Endothelial cell of hepatic sinusoid (primary cell): Measurements from ENCODE around the gene PITPNM1.

Experiments used
- in situ Hi-C: cut with HindIII; loops from 2 replicates; pipeline ENCODE4 v1.10.0; 2017; ENCODE audit warnings: low sequenced_read_pairs

The PITPNM1 gene

DNA sequence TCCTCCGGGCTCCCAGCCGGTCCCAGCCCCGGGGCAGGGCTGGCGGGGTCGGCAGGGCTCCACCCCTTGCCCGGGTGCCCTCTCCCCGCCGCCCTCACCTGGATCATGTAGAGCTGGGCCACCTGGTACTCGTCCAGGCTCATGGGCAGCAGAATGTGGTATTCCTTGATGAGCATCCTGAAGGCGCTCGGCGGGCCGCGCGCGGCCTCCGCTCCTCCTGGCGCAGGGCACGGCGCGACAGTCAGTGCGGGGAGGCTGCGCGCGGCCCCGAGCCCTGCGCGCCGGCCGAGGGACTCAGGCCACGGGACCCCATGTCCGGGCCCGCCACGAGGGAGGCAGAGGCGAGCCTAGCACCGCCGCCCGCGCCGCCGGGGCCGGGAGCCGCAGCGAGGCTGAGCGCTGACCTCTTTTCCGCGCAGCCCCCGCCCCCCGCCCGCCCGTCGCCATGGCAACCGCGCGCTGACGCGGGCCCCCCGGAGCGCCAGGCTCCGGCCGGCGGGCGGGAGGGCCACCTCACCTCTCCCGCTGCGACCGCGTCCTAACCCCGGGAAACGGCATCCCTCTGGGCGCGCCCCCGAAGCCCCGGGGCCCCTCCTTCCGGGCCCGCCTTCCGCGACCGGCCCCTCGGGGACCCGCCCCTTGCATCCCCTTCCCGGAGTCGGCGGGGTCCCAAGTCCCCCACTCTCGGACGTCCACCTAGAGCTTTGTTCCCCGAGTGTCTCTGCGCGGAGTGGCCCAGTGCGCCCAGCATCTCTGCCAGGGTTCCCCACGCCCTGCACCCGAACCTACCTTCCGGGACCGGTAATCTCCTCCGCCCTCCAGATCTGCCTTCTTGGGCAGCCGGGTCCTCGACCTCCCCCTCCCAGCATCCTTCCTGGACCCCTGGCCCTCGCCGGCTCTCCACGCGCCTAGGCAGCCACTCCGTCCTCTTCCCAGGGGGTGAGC, 886 bp downstream of the PITPNM1 start:
- in situ Hi-C loops: no loop called here

DNA sequence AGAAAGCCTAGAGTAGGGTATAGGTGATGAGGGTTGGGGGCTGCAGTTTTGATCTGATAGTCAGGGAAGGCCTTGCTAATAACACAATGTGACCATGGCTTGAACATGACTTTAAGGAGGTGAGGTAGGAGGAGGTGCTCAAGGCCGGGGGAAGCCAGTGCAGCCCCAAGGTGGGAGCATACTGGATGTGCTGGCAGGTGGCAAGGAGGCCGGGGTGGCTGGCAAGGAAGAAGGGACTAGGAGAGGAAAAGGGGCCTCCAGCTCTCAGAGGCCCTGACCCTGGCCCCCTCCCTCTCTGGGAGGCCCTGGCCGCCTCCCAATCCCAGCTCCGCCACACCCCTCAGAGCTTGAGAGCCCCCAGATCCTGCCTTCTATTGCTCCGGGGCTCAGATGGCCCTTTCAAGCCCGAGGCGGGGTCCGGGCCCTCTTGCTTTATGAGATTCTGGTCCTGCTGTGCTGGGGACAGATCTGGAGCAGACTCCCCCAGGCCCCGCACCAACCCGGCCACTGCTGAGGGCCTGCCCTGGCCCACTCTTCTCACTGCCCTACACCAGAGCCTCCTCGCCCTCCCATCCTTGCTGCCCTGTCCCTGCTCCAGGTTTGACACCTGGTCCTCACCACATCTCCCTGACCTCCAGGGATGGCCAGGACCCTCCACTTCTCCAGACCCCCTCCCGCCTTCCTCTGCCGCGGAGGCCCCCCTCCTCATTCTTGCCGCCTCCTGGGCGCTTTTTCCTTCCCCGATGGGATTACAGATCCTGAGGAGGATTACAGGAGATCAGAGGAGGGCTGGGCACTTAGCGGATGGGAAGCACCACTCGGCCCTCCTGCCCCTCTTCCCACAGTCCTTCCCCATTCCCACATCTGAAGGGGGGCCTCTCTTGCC, 1.8 kb downstream of the PITPNM1 start:
- in situ Hi-C loops: no loop called here

DNA sequence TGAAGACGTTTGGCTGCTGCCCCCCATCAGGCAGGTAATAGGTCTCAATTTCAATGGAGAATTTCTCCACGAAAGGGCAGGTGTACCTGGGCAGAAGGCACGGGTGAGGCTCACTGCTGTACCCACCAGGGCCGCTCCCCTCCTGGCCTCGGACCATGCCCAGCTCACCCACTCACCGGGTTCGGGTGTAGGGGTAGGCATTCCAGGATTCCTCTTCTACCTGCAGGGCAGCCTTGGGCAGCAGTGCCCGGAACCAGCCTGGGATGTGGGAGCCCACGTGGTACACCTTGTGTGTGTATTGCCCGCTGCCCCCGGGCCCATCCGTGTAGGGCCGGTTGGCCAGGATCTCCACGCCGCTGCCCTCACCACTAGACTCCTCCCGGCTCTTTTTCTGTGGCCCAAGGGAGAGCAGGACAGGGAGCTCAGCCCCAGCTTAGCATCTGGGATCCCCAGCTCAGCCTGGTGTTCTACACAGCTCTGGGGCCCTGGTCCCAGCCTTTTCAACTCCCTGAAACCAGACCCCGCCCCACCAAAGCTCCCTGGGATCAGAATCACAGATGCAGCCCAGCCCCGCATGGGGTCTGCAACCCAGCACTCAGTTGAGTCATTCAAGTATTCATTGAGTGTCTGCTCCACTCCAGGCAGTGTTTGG, 2.7 kb downstream of the PITPNM1 start:
- in situ Hi-C loops: no loop called here

DNA sequence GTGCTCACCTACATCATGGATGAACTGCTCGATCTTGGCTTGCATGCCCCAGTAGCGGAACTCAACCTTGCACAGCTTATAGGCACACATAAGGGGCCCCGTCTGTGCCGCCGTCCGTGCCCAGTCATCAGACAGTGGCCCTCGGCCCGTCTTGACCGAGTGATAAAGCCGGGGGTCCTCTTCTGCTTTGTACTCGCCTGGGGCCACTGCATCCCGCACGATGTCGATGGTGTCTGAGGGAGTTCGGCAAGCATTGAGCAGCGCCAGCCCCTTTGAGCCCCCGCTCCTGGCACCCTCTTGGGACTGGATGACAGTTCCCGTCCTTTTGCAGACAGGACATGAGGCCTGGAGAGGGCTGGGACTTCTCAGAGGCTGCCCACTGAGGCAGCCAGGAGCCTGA, 3.3 kb downstream of the PITPNM1 start:
- in situ Hi-C loops: no loop called here

DNA sequence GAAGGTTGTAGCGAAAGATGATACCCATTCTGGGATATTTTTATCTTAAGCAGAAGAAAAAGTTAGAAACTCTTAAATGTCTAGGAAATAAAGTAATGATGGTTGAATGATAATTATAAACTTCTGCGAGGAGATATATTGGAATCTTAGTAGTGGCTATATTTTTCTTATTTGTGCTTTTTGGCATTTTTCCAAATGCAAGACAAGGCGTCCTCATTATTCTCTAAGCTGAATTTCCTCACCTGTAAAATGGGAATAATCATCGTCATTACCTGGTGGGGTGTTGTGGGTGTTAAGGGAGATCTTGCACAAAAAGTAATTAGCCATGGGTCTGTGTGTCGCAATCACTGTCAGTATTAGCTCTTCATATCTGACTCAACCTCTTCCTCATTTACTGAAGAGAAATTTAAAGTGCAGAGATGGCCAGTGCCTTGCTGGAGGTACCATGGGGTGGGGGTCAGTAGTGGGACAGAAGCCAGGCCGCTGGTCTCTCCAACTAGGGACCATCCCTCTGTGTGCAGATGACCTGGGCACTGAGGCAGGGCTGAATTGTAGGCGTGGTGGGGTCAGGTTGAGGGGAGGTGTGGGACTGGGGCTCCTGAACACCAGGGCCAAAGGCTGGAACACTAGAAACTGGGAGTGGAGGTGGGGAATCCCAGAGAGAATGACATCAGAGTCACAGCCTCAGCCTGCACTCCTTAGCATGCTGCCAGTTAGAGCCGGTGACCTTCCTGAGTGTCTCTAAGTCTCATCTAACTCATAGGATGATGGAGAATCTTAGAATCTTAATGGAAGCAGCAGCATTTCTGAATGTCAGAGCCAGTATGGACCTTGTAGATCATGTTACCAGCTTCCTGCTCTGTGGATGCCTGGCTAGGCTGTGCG, 4.1 kb downstream of the PITPNM1 start:
- in situ Hi-C loops: no loop called here

DNA sequence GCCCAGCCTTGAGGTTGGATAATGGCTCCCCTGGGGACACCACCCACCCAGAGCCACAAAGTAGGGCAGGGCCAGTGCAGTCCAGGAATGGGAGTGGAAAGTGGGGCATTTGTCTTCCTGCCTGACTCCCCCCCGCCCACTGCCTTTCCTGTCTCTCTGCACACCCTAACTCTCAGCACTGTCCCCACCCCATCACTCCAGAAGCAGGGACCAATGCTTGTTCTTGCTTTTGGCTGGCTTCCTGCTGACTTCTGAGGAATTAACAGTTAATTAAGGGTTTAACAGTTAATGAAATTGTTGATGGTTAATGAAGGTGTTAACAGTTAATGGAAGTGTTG, 4.7 kb downstream of the PITPNM1 start:
- in situ Hi-C loops: no loop called here

DNA sequence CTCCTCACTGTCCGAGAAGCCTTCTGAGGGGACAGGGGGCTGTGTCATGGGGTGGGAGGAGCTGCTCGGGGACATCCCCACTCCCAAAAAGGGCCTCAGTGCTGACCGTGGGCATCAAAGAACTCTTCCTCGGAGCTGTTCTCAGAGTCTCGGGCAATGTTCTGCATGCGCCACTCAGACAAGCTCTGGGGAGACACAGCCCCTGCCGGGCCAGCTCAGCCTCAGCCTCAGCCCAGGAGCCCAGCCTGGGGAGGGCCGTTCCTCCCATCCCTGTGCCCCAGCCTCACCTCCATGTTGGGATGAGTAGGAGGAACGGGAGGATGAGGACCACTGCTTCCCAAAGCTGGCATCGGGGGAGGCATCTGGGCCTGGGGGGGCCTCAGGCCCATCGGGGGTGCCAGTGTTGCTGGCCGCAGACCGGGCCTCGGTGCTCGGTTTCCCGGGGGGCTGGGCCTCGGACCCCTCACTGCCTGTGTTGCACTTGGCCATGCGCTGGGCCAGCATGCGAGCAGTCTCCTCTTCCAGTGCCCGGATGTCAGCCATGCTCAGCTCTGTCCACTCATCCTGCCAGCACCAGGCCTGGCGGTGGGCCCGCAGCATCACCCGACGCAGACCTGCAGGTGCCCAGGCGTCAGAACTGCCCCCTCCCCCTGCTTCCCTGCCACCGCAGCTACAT, 5.2 kb downstream of the PITPNM1 start:
- in situ Hi-C loops: no loop called here

DNA sequence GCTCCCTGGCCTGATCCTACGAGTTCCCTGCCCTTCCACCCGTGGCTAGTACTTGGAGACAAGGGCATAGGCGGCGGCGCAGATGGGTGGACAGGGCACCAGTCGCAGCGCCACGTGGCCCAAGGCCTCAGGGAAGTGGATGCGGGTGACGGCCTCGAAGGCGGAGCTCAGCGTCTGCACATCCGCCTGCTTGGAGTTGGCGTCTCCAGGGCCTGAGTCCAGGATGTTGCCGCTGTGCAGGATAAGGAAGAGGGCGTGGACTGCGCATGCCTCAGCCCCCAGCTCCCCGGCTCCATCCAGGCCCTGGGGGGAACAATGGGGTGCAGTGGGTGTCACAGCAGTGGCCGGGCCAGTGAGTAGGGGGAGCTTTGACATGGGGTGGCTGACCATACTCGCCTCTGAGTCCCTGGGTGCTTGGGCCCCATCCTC, 6.6 kb downstream of the PITPNM1 start:
- in situ Hi-C loops: no loop called here

DNA sequence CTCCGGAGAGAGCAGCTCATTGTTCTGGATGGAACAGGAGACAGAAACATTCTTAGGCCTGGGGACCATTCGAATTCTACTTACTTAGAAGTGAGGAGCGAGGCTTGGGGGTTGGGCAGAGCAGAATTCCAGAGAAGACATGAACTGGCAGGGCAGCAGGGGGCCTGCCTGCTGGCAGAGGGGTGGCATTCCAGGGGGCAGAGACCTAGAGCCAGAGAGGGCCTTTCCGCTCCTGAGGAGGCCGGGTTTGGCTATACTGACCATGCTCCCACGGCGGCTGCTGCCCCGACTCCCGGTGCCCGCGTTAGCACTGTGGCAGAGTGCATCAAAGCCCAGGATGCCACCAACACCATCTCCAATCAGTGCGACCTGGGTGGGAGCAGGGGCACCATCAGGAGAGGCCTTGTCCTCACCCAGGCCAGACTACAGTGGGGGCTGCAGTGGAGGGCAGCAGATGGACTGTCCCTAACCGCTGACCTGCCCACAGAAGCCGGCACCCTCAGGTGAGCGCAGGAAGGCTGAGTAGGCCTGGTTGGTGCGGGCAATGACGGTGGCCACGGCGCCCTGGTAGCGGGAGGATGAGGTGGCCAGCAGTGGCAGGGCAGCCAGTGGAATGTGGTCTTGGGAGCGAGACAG, 7.4 kb downstream of the PITPNM1 start:
- in situ Hi-C loops: no loop called here

DNA sequence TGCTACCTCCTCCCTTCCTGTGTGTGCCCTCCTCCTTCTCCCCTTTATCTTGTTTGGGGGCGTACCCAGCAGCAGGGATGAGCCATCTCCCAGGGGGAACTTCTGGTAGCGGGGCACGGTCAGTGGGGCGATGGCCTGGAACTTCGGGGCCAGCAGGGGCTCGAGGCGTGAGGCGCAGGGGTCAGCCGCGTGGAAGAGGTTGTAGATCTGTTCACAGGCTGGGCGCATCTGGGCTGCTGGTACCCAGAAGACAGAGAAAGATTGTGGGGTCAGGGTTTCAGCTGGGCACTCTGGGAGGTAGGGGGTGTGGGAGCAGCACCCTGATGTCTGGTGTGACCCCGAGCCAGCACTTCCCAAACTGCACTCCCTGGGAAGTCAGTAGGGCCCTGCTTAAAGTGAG, 9.1 kb downstream of the PITPNM1 start:
- in situ Hi-C loops: no loop called here

DNA sequence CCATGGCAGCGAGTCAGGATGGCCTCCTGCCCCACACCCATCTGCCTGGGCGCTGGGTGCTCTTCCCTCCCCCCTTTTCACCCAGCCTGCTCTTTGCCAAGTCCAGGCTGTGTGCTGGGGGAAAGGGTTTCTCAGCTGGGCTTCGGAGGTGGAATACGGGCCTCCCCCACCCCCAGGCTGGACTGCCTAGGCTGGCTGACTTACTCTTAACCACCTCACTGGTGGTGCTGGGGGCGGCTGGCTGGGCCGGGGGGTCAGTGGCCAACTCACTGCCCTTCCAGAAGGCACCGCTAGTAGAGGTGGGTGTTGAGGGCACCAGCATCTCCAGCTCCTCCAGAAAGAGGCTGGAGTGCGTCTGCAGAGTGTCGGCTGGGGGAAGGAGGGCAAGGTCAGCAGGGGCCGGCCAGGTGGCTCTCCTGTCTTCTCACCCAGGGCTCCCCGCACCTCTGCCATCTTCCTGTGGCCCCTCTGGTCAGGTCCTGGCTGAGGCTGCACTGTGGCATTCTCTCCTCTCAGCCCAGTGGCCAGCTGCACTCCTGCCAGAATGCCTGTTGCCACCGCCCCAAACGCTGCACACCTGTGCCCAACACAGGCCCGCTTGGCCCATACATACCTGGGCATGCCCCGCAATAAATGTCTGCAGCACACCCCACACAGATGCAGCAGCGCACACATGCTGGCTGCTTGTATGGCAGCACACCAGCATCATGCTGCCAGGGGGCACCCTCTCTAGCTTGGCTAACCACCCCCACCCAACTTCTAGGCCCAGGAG, 9.7 kb downstream of the PITPNM1 start:
- in situ Hi-C loops: no loop called here

DNA sequence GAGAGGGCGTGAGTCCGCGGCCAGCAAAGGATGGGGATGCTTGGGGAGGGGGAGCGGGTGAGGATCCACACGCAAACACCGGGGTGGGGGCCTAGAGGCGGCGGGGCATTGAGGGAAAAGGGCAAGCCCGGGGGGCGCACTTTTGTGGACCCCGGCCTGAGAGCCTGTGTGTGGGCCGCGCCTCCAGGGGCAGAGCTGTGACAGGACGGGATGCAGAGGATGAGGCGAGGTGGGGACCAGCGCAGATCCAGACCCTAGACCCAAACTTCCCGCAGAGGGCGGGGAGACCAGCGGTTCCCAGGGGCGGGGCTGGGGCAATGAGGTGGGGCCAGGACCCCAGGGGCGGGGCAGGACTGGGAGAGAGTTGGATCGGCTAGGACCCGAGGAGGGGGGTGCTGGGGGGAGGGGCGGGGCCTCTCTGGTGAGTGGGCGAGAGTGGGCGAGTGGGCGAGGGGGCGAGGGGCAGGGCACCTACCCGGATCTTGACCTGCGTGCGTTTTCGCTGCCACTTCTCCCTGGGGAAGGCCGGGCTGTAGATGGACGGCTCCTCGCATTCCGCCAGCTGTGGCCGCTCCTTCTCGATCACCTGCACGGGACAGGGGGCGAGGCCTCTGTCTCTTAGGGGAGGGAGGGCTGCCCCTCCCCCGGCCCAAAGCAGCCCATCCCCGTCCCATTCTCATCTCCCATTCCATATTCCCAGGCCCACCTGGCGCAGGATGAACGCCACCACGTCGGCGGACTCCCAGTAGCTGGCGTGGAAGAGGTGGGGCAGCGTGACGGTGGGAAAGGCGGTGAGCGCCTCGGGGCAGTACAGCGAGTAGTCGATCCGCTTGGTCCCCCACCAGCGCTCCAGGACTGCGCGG, 10.6 kb downstream of the PITPNM1 start:
- in situ Hi-C loops: no loop called here

DNA sequence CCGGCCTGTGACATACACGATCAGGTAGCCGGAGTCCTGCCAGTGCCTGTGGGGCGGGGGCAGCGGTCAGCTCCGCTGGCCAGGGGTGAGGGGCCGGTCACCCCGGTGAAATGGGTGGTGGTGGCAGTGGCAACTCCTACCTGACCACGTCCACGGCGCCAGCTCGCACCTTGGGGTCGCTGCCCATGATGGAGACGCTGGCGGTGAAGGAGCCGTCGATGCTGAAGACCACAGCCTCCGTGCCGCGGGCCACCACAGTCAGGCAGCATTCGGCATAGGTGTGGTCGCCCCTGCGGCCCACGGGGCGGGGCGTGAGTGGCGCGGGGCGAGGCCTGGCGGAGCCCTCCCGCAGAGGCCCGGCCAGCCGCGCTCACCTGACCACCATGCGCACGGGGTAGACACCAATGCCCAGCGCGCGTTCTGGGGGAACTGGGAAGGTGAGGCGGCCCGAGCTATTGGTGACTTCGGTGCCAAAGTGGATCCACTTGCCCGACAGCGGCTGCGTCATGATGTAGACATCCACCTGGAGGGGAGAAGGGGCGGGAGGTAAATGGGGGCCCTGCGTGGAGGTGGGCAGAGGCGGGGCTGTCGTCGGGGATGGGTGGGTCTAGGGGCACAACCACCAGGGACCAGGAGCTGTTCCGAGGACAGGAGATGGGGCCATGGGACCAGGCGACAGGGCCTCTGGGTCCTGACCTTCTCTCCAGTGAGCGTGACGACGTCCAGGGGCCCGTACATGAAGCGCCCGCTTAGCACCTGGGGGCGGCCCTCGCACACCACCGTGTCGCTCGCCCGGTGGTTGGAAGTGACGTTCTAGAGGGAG, 11.4 kb downstream of the PITPNM1 start:
- in situ Hi-C loops: no loop called here

DNA sequence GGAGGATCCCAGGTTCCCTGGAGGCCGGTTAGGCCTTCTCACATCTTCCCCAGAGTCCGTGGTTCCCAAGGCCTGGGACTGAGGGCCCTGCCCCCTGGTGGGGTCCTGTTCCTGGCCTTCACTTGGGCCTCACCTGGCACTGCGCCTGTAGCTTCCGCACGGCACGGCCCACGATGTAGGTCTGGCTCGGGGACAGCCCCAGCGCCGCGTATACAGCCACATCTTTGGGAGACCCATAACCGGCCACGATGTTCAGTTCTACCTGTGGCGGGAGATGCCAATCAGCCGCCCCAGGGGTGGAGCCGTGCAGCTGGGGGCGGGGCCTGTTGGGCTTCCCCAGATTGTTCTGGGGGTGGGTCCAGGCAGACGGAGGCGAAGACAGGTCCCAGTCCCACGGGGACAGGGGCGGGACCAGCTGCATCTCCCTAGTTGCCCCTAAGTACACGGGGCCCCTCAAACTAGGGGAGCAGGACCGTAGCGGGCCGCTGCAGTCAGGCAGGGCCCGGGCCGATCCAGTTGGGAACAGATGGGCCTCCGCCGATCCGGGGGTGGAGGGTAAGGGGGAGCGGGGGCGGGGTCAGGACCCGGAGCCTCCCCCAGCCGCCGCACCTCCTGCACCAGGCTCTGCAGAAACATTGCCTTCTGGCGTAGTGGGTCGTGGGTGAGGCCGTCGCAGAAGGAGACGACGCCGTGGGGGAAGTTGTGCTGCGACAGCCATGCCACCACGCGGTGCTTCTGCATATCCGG, 12.2 kb downstream of the PITPNM1 start:
- in situ Hi-C loops: no loop called here

DNA sequence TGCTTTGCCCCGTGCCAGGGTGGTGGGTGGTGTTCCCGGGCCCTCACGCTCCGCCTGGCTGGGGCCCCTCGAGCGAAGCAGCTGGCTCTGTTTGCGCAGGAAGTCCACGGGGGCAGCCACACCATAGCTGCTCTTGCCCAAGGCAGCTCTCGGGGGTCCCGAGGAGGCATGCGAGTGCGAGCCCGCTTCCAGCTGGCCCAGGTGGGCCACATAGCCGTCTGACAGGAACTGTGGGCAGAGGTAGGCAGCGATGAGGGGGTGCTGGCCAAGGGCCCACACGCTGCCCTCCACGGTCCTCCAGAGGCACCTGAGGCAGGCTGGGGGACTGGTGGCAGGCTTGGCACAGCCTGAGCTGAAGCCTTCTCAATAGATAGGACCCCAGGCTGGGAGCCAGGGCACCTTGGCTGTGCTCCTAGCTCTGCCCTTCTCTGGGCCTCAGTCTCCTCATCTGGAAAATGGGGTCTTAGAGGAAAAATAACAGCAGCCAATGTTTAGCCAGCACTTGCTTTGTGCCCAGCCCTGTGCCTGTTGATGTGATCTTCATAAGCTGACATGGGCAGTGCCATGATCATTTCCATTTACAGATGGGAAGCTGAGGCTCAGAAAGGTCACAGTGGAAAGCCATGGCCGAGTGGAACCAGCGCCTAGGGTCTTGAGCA, 13.0 kb downstream of the PITPNM1 start:
- in situ Hi-C loops: no loop called here
